Measurements from ENCODE around the gene FUZ. TPM values are rescaled to one million over a fixed set of nuclear protein-coding genes. Genes with fewer than 3 reads are reported as not detected.
"Not testable (repeated sequence)": the region's sequence is repeated elsewhere in the genome, so short reads cannot be mapped to it uniquely, and the experiment has no call there.

The FUZ gene
- total RNA-seq, 4 donors from 2014 or later = 20.1 to 40.1 (median 33.3) TPM

GRCh38 chr19:49827034-49827433, 13.9 kb upstream of the FUZ start:
- H3K36me3 ChIP-seq = peaks cover 28 to 34% of the 10 kb centered on the region in 2 donors
- no peak for DNase-seq
- no peak overlapping the region for H3K4me3 ChIP-seq (replicated peaks in 1 of 3)
- TF ChIP-seq POLR2A (IDR thresholded peaks at IDR 0.05) = no peak
- no peak for TF ChIP-seq CTCF (IDR thresholded peaks at IDR 0.05)
- H3K27me3 ChIP-seq = no peaks in the 10 kb centered on the region
- no peaks in the 10 kb centered on the region for H3K9me3 ChIP-seq
- WGBS, 2 donors = 89 to 96% methylated on average over 14 of the region's 14 CpGs
- intact Hi-C loops (cut with DNase I) = no loop called here
- H3K27ac ChIP-seq = no peak overlapping the region
- no peaks in the 10 kb centered on the region for H3K4me1 ChIP-seq

- H3K27me3 ChIP-seq = no peaks in the 10 kb centered on the region
- peaks cover 18 to 19% of the 10 kb centered on the region in 2 donors for H3K4me1 ChIP-seq
- H3K27ac ChIP-seq = no peak overlapping the region
- H3K4me3 ChIP-seq (replicated peaks in 1 of 3) = no peak overlapping the region
- intact Hi-C loops (cut with DNase I) = no loop called here
- H3K9me3 ChIP-seq = no peaks in the 10 kb centered on the region
- TF ChIP-seq CTCF (IDR thresholded peaks at IDR 0.05) (no peak), POLR2A (IDR thresholded peaks at IDR 0.05) (no peak)
- peaks cover 5 to 12% of the 10 kb centered on the region in 2 donors for H3K36me3 ChIP-seq
- DNase-seq = no peak
- WGBS, 2 donors = 89 to 90% methylated on average over 6 of the region's 6 CpGs
These were observed 11.6 kb upstream of the FUZ start for GRCh38 chr19:49824662-49825061.

GRCh38 chr19:49823472-49823871, 10.4 kb upstream of the FUZ start:
- no peak for DNase-seq
- H3K27ac ChIP-seq = no peak overlapping the region
- WGBS, 2 donors = 89 to 95% methylated on average over 11 to 12 of the region's 12 CpGs
- no peak overlapping the region for H3K4me3 ChIP-seq (replicated peaks in 1 of 3)
- intact Hi-C loops (cut with DNase I) = no loop called here
- TF ChIP-seq POLR2A (IDR thresholded peaks at IDR 0.05) (no peak), CTCF (IDR thresholded peaks at IDR 0.05) (no peak)
- H3K27me3 ChIP-seq = no peaks in the 10 kb centered on the region
- H3K4me1 ChIP-seq = peaks cover 28% of the 10 kb centered on the region in 2 donors
- peaks cover 2 to 3% of the 10 kb centered on the region in 2 donors for H3K36me3 ChIP-seq
- no peaks in the 10 kb centered on the region for H3K9me3 ChIP-seq

- Histone ChIP-seq H3K9me3 (no peaks in the 10 kb centered on the region), H3K4me3 (replicated peaks in 1 of 3) (no peak overlapping the region), H3K27me3 (no peaks in the 10 kb centered on the region), H3K36me3 (peaks cover 0 to 3% of the 10 kb centered on the region in 2 donors), H3K4me1 (peaks cover 28 to 35% of the 10 kb centered on the region in 2 donors), H3K27ac (peak overlapping the region; percentile 13 to 85 (median 57))
- peak; percentile 44 to 53 for DNase-seq
- intact Hi-C loops (cut with DNase I) = no loop called here
- 44 to 53% methylated on average over 10 of the region's 10 CpGs for WGBS, 2 donors
- TF ChIP-seq CTCF (IDR thresholded peaks at IDR 0.05) (no peak), POLR2A (IDR thresholded peaks at IDR 0.05) (peak in 1 of 2 donors; percentile 30)
These were observed 7.0 kb upstream of the FUZ start for GRCh38 chr19:49820125-49820524.

GRCh38 chr19:49819452-49820115, 6.5 kb upstream of the FUZ start:
- intact Hi-C loops (cut with DNase I) = loop anchor here (5.0 kb wide), 1 partner anchor 33 kb away; the partner anchor contains the start of gene PTOV1
- H3K4me3 ChIP-seq (replicated peaks in 1 of 3); H3K27me3 ChIP-seq; H3K36me3 ChIP-seq; H3K9me3 ChIP-seq: not testable (repeated sequence)
- H3K4me1 ChIP-seq = peaks cover 28 to 35% of the 10 kb centered on the region in 2 donors
- DNase-seq = peak; percentile 45 to 49
- WGBS, 2 donors = 61 to 67% methylated on average over 7 of the region's 7 CpGs
- H3K27ac ChIP-seq = peak overlapping the region; percentile 13 to 85 (median 57)

All from thyroid gland (tissue), 4 donors.